GM12801 (cell line): ENCODE data around the gene SYNJ2.

Experiments used
- CTCF ChIP-seq: IDR thresholded peaks from one replicate; pipeline ENCODE4 v1.5.1; 2011; ENCODE audit warnings: control low read depth; ENCODE audit not compliant: insufficient read length; ENCODE audit errors: extremely low read depth

SYNJ2 gene

GRCh38 chr6:158026901-158027589 lies 45.4 kb downstream of the SYNJ2 start:
- no peak for TF ChIP-seq CTCF

- no peak for TF ChIP-seq CTCF
These were observed 46.1 kb downstream of the SYNJ2 start for GRCh38 chr6:158027590-158028285.

- no peak for TF ChIP-seq CTCF
These were observed 46.8 kb downstream of the SYNJ2 start for GRCh38 chr6:158028421-158028820.

- no peak for TF ChIP-seq CTCF
These were observed 47.2 kb downstream of the SYNJ2 start for GRCh38 chr6:158028876-158029275.

- TF ChIP-seq CTCF, result no peak
These were observed 48.1 kb downstream of the SYNJ2 start for GRCh38 chr6:158029668-158030230.

GRCh38 chr6:158030380-158031300 lies 49.0 kb downstream of the SYNJ2 start:
- no peak for TF ChIP-seq CTCF
